ENCODE results near the gene ACTL7A.
"Not testable (repeated sequence)": the region's sequence is repeated elsewhere in the genome, so short reads cannot be mapped to it uniquely, and the experiment has no call there.

Gene ACTL7A

DNA sequence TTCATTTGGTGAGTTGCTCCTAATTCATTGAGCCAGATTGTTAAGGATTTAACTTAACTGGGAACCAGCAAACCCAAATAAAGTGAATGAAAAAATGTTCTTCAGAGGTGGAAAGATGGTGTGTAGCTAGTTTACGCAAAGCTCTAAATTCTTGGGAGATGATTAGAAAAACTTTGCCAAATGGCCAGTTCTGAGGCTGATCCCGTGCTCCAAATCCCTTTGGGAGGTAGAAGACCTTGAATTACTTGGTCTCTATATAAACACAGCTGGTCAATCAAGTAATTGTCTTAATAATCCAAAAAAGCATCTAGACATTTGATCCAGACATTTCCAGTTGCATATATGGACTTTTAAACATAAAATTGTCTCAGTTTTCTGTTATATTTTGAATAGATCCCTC is 17.7 kb upstream of the ACTL7A start:
- Histone ChIP-seq H3K4me2 (no peak overlapping the region), H3K27ac (no peak overlapping the region), H2AFZ (ENCODE audit: low read depth) (no peak overlapping the region), H3K9ac (no peak overlapping the region), H3K79me2 (ENCODE audit: insufficient read depth, low read depth) (no peaks in the 10 kb centered on the region), H4K20me1 (ENCODE audit: insufficient read depth) (no peaks in the 10 kb centered on the region), H3K4me1 (ENCODE audit: low read depth, poor library complexity, severe bottlenecking) (no peaks in the 10 kb centered on the region), H3K27me3 (ENCODE audit: insufficient read depth, low read depth) (no peaks in the 10 kb centered on the region), H3K36me3 (ENCODE audit: insufficient read depth) (no peaks in the 10 kb centered on the region), H3K4me3 (IDR thresholded peaks at IDR 0.05; ENCODE audit: insufficient read depth, low read depth, low read length) (no peak overlapping the region)
- TF ChIP-seq CTCF (conservative IDR thresholded peaks at IDR 0.05; ENCODE audit: low read depth, low read length), result no peak

GRCh38 chr9:108844856-108845255 is 17.2 kb upstream of the ACTL7A start:
- H3K27ac ChIP-seq, result no peak overlapping the region
- H3K9ac ChIP-seq, result no peak overlapping the region
- no peak overlapping the region for H2AFZ ChIP-seq (ENCODE audit: low read depth)
- H3K4me3 ChIP-seq (IDR thresholded peaks at IDR 0.05; ENCODE audit: insufficient read depth, low read depth, low read length), result no peak overlapping the region
- no peaks in the 10 kb centered on the region for H3K27me3 ChIP-seq (ENCODE audit: insufficient read depth, low read depth)
- H3K4me1 ChIP-seq (ENCODE audit: low read depth, poor library complexity, severe bottlenecking), result no peaks in the 10 kb centered on the region
- TF ChIP-seq CTCF (conservative IDR thresholded peaks at IDR 0.05; ENCODE audit: low read depth, low read length), result no peak
- H3K4me2 ChIP-seq, result no peak overlapping the region
- H3K36me3 ChIP-seq (ENCODE audit: insufficient read depth), result no peaks in the 10 kb centered on the region
- H4K20me1 ChIP-seq (ENCODE audit: insufficient read depth), result no peaks in the 10 kb centered on the region
- H3K79me2 ChIP-seq (ENCODE audit: insufficient read depth, low read depth), result no peaks in the 10 kb centered on the region

DNA sequence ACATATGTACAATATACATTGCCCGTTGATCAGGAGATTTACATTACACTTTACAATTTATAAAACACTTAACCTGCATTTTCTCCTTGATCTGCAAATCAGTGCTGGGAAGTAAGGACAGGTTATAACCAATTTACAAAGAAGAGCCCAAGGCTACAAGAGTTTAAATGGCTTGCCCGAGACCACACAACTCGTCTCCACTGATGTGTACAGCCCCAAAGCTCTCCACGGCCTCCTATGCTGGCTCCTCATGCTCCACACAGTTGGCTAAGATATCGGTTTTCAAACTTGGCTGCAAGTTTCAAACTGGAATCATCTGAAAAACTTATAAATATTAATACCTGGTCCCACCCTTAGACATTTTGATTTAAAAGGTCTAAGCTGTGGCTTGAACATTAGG is 16.6 kb upstream of the ACTL7A start:
- no peak overlapping the region for H3K4me3 ChIP-seq (IDR thresholded peaks at IDR 0.05; ENCODE audit: insufficient read depth, low read depth, low read length)
- H3K4me1 ChIP-seq (ENCODE audit: low read depth, poor library complexity, severe bottlenecking), result no peaks in the 10 kb centered on the region
- H3K9ac ChIP-seq, result no peak overlapping the region
- no peaks in the 10 kb centered on the region for H3K36me3 ChIP-seq (ENCODE audit: insufficient read depth)
- no peaks in the 10 kb centered on the region for H3K27me3 ChIP-seq (ENCODE audit: insufficient read depth, low read depth)
- H3K4me2 ChIP-seq, result no peak overlapping the region
- no peak overlapping the region for H2AFZ ChIP-seq (ENCODE audit: low read depth)
- no peaks in the 10 kb centered on the region for H3K79me2 ChIP-seq (ENCODE audit: insufficient read depth, low read depth)
- no peak for TF ChIP-seq CTCF (conservative IDR thresholded peaks at IDR 0.05; ENCODE audit: low read depth, low read length)
- no peak overlapping the region for H3K27ac ChIP-seq
- H4K20me1 ChIP-seq (ENCODE audit: insufficient read depth), result no peaks in the 10 kb centered on the region

GRCh38 chr9:108845947-108846346 is 16.1 kb upstream of the ACTL7A start:
- Histone ChIP-seq H3K36me3 (ENCODE audit: insufficient read depth) (no peaks in the 10 kb centered on the region), H4K20me1 (ENCODE audit: insufficient read depth) (no peaks in the 10 kb centered on the region), H3K27me3 (ENCODE audit: insufficient read depth, low read depth) (no peaks in the 10 kb centered on the region), H3K4me3 (IDR thresholded peaks at IDR 0.05; ENCODE audit: insufficient read depth, low read depth, low read length) (no peak overlapping the region), H3K9ac (no peak overlapping the region), H3K4me1 (ENCODE audit: low read depth, poor library complexity, severe bottlenecking) (no peaks in the 10 kb centered on the region), H3K27ac (no peak overlapping the region), H2AFZ (ENCODE audit: low read depth) (no peak overlapping the region), H3K4me2 (no peak overlapping the region), H3K79me2 (ENCODE audit: insufficient read depth, low read depth) (no peaks in the 10 kb centered on the region)
- no peak for TF ChIP-seq CTCF (conservative IDR thresholded peaks at IDR 0.05; ENCODE audit: low read depth, low read length)

DNA sequence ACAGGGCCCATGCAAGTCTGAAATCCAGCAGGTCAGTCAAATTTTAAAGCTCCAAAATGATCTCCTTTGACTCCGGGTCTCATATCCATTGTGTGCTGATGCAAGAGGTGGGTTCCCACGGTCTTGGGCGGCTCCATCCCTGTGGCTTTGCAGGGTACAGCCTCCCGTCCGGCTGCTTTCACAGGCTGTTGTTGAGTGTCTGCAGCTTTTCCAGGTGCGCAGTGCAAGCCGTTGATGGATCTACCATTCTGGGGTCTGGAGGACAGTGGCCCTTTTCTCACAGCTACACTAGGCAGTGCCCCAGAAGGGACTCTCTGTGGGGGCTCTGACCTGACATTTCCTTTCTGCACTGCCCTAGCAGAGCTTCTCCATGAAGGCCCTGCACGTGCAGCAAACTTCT is 13.8 kb upstream of the ACTL7A start:
- H3K4me1 ChIP-seq (ENCODE audit: low read depth, poor library complexity, severe bottlenecking); H2AFZ ChIP-seq (ENCODE audit: low read depth); H3K4me3 ChIP-seq (IDR thresholded peaks at IDR 0.05; ENCODE audit: insufficient read depth, low read depth, low read length); H4K20me1 ChIP-seq (ENCODE audit: insufficient read depth); H3K27ac ChIP-seq; H3K79me2 ChIP-seq (ENCODE audit: insufficient read depth, low read depth); H3K4me2 ChIP-seq; H3K36me3 ChIP-seq (ENCODE audit: insufficient read depth); H3K27me3 ChIP-seq (ENCODE audit: insufficient read depth, low read depth); H3K9ac ChIP-seq: not testable (repeated sequence)

Measured in KMS-11 (cell line).